Adrenal gland (tissue), 12 donors: ENCODE results near the gene ARAP3. TPM values are rescaled to one million over a fixed set of nuclear protein-coding genes. Genes with fewer than 3 reads are reported as not detected.

ENCODE experiments used
- DNase-seq, 7 donors: peaks; one replicate each; pipeline ENCODE4 v3.0.0-alpha.2; 2019 to 2020
- H3K27ac ChIP-seq, 5 donors: fragments of 200-600 bp; sonication (generic) in 4 of 5; 1 replicate in 3 of 5; 2 replicates in 2 of 5; pipeline versions ENCODE4 v1.5.1 to v1.8.0; 2016 to 2020; ENCODE audit warnings: mild to moderate bottlenecking in 1 of 5
- H3K27me3 ChIP-seq: fragments of 200-600 bp; 2 replicates; pipeline ENCODE4 v1.8.0; 2021
- H3K36me3 ChIP-seq, 2 donors: fragments of 200-600 bp; replicated peaks in 1 of 2; 1 replicate in 1 of 2; 2 replicates in 1 of 2; pipeline versions ENCODE4 v1.5.1 to v1.8.0; 2018 to 2022
- H3K4me1 ChIP-seq, 2 donors: fragments of 200-600 bp; replicated peaks in 1 of 2; 1 replicate in 1 of 2; 2 replicates in 1 of 2; pipeline versions ENCODE4 v1.5.1 to v1.8.0; 2018 to 2021
- H3K4me3 ChIP-seq, 4 donors: fragments of 200-600 bp; sonication (generic) in 3 of 4; one replicate each; pipeline ENCODE4 v1.5.1; 2016 to 2018
- H3K9me3 ChIP-seq, 3 donors: fragments of 200-600 bp; sonication (generic) in 1 of 3; replicated peaks in 1 of 3; 1 replicate in 2 of 3; 2 replicates in 1 of 3; pipeline versions ENCODE4 v1.5.1 to v1.8.0; 2016 to 2021
- CTCF ChIP-seq, 6 experiments: fragments of 450-650 bp in 4 of 6; fragments of 200-600 bp in 2 of 6; sonication (generic) in 1 of 6; IDR thresholded peaks; 1 replicate in 5 of 6; 2 replicates in 1 of 6; pipeline versions ENCODE4 v1.5.1 to v1.8.0; 2016 to 2021; ENCODE audit warnings: antibody characterized with exemption in 6 of 6, mild to moderate bottlenecking in 2 of 6, moderate library complexity in 1 of 6
- POLR2A ChIP-seq, 2 donors: fragments of 450-650 bp; IDR thresholded peaks; one replicate each; pipeline ENCODE4 v1.6.1; 2017; ENCODE audit warnings: antibody characterized with exemption in 2 of 2, mild to moderate bottlenecking in 2 of 2, moderate library complexity in 1 of 2
- WGBS, 4 donors: extraction: QIAGEN DNeasy Blood & Tissue Kit in 2 of 4; methylation state at CpG; one replicate each; pipeline versions ENCODE4 v1.1.5 to v1.1.7; 2013 to 2017; 5-methylcytosine and 5-hydroxymethylcytosine counted together
- intact Hi-C, 2 donors: fragments of 100-400 bp; cut with DNase I; formaldehyde crosslinking; loops; one replicate each; pipeline versions ENCODE4 v1.14.1 to v1.15.0; 2022 to 2023
- polyA plus RNA-seq, 3 donors: library from polyadenylated mRNA; stranded (reverse); fragments of 200-250 nt in 2 of 3; fragments of 350-450 nt in 1 of 3; fragmentation: Illumina TruSeq in 1 of 3; extraction: RNeasy Lipid Tissue Mini Kit (QIAGEN cat#74804) in 1 of 3; gene quantifications; one replicate each; pipeline ENCODE4 v1.2.3, GENCODE V29; 2013 to 2014
- total RNA-seq, 9 donors: library from RNA; depleted of rRNA in 4 of 9; stranded (reverse); fragments of >200 nt in 4 of 9; fragments of 120-200 nt in 1 of 9; fragmentation: NEBNext Ultra II Directional in 1 of 9; extraction: Animal tissue kit (Norgen Biotek cat#: 25700) in 1 of 9; gene quantifications; one replicate each; pipeline versions ENCODE4 v1.1.0 to v1.2.4, GENCODE V29; 2013 to 2023
- donor health status: healthy with polysubstance abuse.
- donor health status: Bipolar disorder and iron deficiency.
- donor health status: DM: yes; HTN: yes; CAD: no.
- donor health status: DM: no; HTN: no; CAD: no.
- donor health status: DM: no; HTN: no; CAD: no.
- donor health status: DM: yes; HTN: yes; CAD: no.

ARAP3 gene
- total and polyA plus RNA-seq, 12 donors: 3.0 to 38.6 (median 10.7) TPM

DNA sequence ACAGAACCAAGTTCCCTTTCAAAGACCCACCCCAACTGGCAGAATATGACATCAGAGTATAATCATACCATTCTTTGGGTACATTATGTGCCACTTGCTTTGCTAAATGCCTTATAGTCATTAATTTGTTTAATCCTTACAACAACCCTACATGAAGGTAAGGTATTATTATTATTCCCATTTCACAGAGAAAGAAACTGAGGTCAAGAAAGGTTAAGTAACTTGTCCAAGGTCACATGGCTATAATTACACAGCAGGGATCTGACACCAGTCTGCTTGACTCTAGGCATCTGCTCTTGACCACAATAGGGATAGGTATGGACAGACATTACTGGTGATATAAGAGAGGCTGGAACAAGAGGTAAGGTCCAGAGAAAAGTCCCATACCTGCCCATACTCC, 32.1 kb downstream of the ARAP3 start:
- no peaks in the 10 kb centered on the region for H3K9me3 ChIP-seq
- H3K4me3 ChIP-seq: no peak overlapping the region
- no peak for TF ChIP-seq POLR2A (IDR thresholded peaks at IDR 0.05)
- no peak for TF ChIP-seq CTCF (IDR thresholded peaks at IDR 0.05)
- H3K27me3 ChIP-seq: no peaks in the 10 kb centered on the region
- no peak overlapping the region for H3K27ac ChIP-seq
- no peak for DNase-seq
- peaks cover 0 to 9% of the 10 kb centered on the region in 2 donors for H3K36me3 ChIP-seq
- peaks cover 0 to 4% of the 10 kb centered on the region in 2 donors for H3K4me1 ChIP-seq
- intact Hi-C loops: no loop called here

- DNase-seq: no peak
- no peak overlapping the region for H3K27ac ChIP-seq
- no peak for TF ChIP-seq CTCF (IDR thresholded peaks at IDR 0.05)
- TF ChIP-seq POLR2A (IDR thresholded peaks at IDR 0.05): no peak
- no peaks in the 10 kb centered on the region for H3K9me3 ChIP-seq
- peaks cover 0 to 4% of the 10 kb centered on the region in 2 donors for H3K4me1 ChIP-seq
- H3K27me3 ChIP-seq: no peaks in the 10 kb centered on the region
- intact Hi-C loops: no loop called here
- H3K36me3 ChIP-seq: peaks cover 0 to 13% of the 10 kb centered on the region in 2 donors
- H3K4me3 ChIP-seq: no peak overlapping the region
- WGBS, 4 donors: 88 to 94% (median 93%) methylated on average over 17 of the region's 17 CpGs
Observed at GRCh38 chr5:141649056-141649688, 32.9 kb downstream of the ARAP3 start.

- TF ChIP-seq CTCF (IDR thresholded peaks at IDR 0.05): no peak
- peaks cover 0 to 19% of the 10 kb centered on the region in 2 donors for H3K36me3 ChIP-seq
Observed at GRCh38 chr5:141647851-141648250, 34.2 kb downstream of the ARAP3 start.

GRCh38 chr5:141647242-141647641, 34.8 kb downstream of the ARAP3 start:
- peaks cover 0 to 19% of the 10 kb centered on the region in 2 donors for H3K36me3 ChIP-seq
- intact Hi-C loops: no loop called here
- WGBS, 4 donors: 92 to 97% (median 93%) methylated on average over 3 to 5 of the region's 5 CpGs

More at GRCh38 chr5:141647851-141648250, 34.2 kb downstream of the ARAP3 start:
- WGBS, 4 donors: 74 to 92% (median 90%) methylated on average over 3 of the region's 3 CpGs
- DNase-seq: no peak
- Histone ChIP-seq H3K27ac (no peak overlapping the region), H3K27me3 (no peaks in the 10 kb centered on the region), H3K4me1 (peaks cover 0 to 4% of the 10 kb centered on the region in 2 donors), H3K9me3 (no peaks in the 10 kb centered on the region), H3K4me3 (no peak overlapping the region)
- intact Hi-C loops: no loop called here

More at GRCh38 chr5:141647242-141647641, 34.8 kb downstream of the ARAP3 start:
- H3K4me1 ChIP-seq: peaks cover 0 to 4% of the 10 kb centered on the region in 2 donors
- no peak overlapping the region for H3K27ac ChIP-seq
- no peak for TF ChIP-seq CTCF (IDR thresholded peaks at IDR 0.05)
- TF ChIP-seq POLR2A (IDR thresholded peaks at IDR 0.05): no peak
- H3K9me3 ChIP-seq: no peaks in the 10 kb centered on the region
- no peak for DNase-seq
- H3K4me3 ChIP-seq: no peak overlapping the region
- H3K27me3 ChIP-seq: no peaks in the 10 kb centered on the region
